PC-3 (cell line): Measurements from ENCODE around the gene PLSCR4. TPM values are rescaled to one million over a fixed set of nuclear protein-coding genes. Genes with fewer than 3 reads are reported as not detected.
A peak's percentile ranks its signal among the peaks of the same experiment; 100 is the strongest.

ENCODE experiments used
- ATAC-seq: fragments of 200-7000 bp; cut with Tn5 transposase; 2 replicates; pipeline ENCODE4 v1.9.1; 2020; ENCODE audit warnings: mild to moderate bottlenecking, moderate library complexity
- BruUV-seq: library from RNA; stranded (reverse); fragments of 400-500 nt; replicated peaks from 2 replicates; lab custom pipeline; 2021; lab: Mats Ljungman, UMichigan
- CTCF ChIA-PET: fragments of 300-600 bp; sonication (Branson Sonifier 250); formaldehyde crosslinking; loops from one replicate; lab custom pipeline; 2022; ENCODE audit warnings: antibody characterized with exemption; lab: Charles Lee
- POLR2A ChIA-PET: fragments of 300-600 bp; sonication (Branson Sonifier 250); formaldehyde crosslinking; loops from one replicate; lab custom pipeline; 2022; ENCODE audit warnings: antibody characterized with exemption; ENCODE audit not compliant: unreplicated experiment; lab: Charles Lee
- DNase-seq: peaks from one replicate; pipeline ENCODE4 v3.0.0-alpha.2; 2015
- H2AFZ ChIP-seq: fragments of 300-600 bp; sonication (generic); 2 replicates; pipeline ENCODE4 v1.6.0; 2016; ENCODE audit warnings: antibody characterized with exemption, low read length
- H3F3A ChIP-seq: fragments of 300-600 bp; sonication (generic); one replicate; pipeline ENCODE4 v1.6.0; 2017; ENCODE audit warnings: antibody characterized with exemption, low read length, control low read depth, mild to moderate bottlenecking; ENCODE audit not compliant: unreplicated experiment
- H3K27ac ChIP-seq: fragments of 300-600 bp; sonication (generic); 2 replicates; pipeline ENCODE4 v1.5.1; 2016; ENCODE audit warnings: mild to moderate bottlenecking, low read length
- H3K27me3 ChIP-seq: fragments of 300-600 bp; sonication (generic); 2 replicates; pipeline ENCODE4 v1.6.1; 2016; ENCODE audit warnings: low read length, mixed read lengths
- H3K36me3 ChIP-seq: fragments of 300-600 bp; sonication (generic); 2 replicates; pipeline ENCODE4 v1.6.1; 2016; ENCODE audit warnings: low read depth, mixed run types, low read length, mixed read lengths
- H3K4me1 ChIP-seq: fragments of 300-600 bp; sonication (generic); 2 replicates; pipeline ENCODE4 v1.5.1; 2016; ENCODE audit warnings: low read length; ENCODE audit not compliant: insufficient read depth
- H3K4me2 ChIP-seq: fragments of 300-600 bp; sonication (generic); 2 replicates; pipeline ENCODE4 v1.6.0; 2016; ENCODE audit warnings: low read length
- H3K4me3 ChIP-seq: fragments of 300-600 bp; sonication (generic); 2 replicates; pipeline ENCODE4 v1.5.1; 2016; ENCODE audit warnings: mild to moderate bottlenecking, low read length, mixed read lengths
- H3K79me2 ChIP-seq: fragments of 300-600 bp; sonication (generic); 2 replicates; pipeline ENCODE4 v1.6.1; 2017; ENCODE audit warnings: low read length, mixed read lengths
- H3K9ac ChIP-seq: fragments of 300-600 bp; sonication (generic); 2 replicates; pipeline ENCODE4 v1.6.0; 2016; ENCODE audit warnings: mild to moderate bottlenecking, low read length
- H3K9me2 ChIP-seq: fragments of 300-600 bp; sonication (generic); replicated peaks from 2 replicates; pipeline ENCODE4 v1.6.1; 2016; ENCODE audit warnings: mixed run types, low read length, mixed read lengths
- H3K9me3 ChIP-seq: fragments of 300-600 bp; sonication (generic); 2 replicates; pipeline ENCODE4 v1.6.1; 2016; ENCODE audit warnings: low read length, mixed read lengths
- H4K20me1 ChIP-seq: fragments of 300-600 bp; sonication (generic); 2 replicates; pipeline ENCODE4 v1.6.1; 2016; ENCODE audit warnings: low read length, mixed read lengths
- EZH2 ChIP-seq: fragments of 300-600 bp; sonication (generic); IDR thresholded peaks from one replicate; pipeline ENCODE4 v1.6.1; 2017; ENCODE audit warnings: antibody characterized with exemption, mild to moderate bottlenecking, low read length; ENCODE audit not compliant: unreplicated experiment
- EZH2phosphoT487 ChIP-seq: fragments of 300-600 bp; sonication (generic); IDR thresholded peaks from 2 replicates; pipeline ENCODE4 v1.6.1; 2018; ENCODE audit warnings: mild to moderate bottlenecking, antibody characterized with exemption, low read length, borderline replicate concordance
- intact Hi-C: fragments of 100-400 bp; cut with micrococcal nuclease; formaldehyde crosslinking; loops from 2 replicates; pipeline ENCODE4 v1.9.0; 2023
- total RNA-seq: library from RNA; depleted of rRNA; stranded (reverse); fragments of >200 nt; gene quantifications from 2 replicates; pipeline ENCODE4 v1.2.3, GENCODE V29; 2014
- TF ChIP-seq, protein P1 (sequence below): fragments of 300-600 bp; sonication (generic); conservative IDR thresholded peaks from 2 replicates; pipeline ENCODE4 v1.5.1; 2017; ENCODE audit warnings: antibody characterized with exemption, low read depth, mild to moderate bottlenecking, low read length

PLSCR4 gene
- total RNA-seq, 1 experiment from 2014 or later, result 0.84 TPM

DNA sequence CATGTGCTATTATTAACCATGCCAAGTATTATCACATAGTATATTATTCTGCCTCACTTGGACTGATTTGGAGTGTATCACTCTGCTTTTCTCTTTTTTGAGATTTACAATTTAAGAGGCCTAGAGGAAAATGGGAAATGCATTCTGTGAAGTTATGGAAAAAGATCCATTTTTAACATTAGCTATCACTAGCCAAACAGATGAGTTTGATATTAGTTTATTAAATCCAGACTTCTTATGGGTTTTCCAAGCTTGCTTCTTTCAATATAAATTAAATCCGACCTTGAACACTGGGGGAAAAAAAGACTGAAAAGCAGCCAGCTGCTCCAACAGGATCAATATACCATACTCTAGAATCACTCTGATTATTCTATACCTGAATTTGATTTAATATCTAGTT lies 59.9 kb downstream of the PLSCR4 start:
- no peak overlapping the region for H3K4me2 ChIP-seq
- DNase-seq, result no peak
- H3K9me2 ChIP-seq, result no peaks in the 10 kb centered on the region
- peaks cover 10% of the 10 kb centered on the region for H3K4me1 ChIP-seq
- no peak overlapping the region for H2AFZ ChIP-seq
- no TSS peak for BruUV-seq
- no peaks in the 10 kb centered on the region for H4K20me1 ChIP-seq
- ChIA-PET CTCF (no interaction called here), POLR2A (no interaction called here)
- TF ChIP-seq EZH2phosphoT487, result no peak
- TF ChIP-seq, protein P1, sequence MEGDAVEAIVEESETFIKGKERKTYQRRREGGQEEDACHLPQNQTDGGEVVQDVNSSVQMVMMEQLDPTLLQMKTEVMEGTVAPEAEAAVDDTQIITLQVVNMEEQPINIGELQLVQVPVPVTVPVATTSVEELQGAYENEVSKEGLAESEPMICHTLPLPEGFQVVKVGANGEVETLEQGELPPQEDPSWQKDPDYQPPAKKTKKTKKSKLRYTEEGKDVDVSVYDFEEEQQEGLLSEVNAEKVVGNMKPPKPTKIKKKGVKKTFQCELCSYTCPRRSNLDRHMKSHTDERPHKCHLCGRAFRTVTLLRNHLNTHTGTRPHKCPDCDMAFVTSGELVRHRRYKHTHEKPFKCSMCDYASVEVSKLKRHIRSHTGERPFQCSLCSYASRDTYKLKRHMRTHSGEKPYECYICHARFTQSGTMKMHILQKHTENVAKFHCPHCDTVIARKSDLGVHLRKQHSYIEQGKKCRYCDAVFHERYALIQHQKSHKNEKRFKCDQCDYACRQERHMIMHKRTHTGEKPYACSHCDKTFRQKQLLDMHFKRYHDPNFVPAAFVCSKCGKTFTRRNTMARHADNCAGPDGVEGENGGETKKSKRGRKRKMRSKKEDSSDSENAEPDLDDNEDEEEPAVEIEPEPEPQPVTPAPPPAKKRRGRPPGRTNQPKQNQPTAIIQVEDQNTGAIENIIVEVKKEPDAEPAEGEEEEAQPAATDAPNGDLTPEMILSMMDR, result no peak
- TF ChIP-seq EZH2, result no peak
- H3K4me3 ChIP-seq, result no peak overlapping the region
- H3K9ac ChIP-seq, result no peak overlapping the region
- H3K9me3 ChIP-seq, result no peaks in the 10 kb centered on the region
- intact Hi-C loops, result no loop called here
- H3K79me2 ChIP-seq, result no peaks in the 10 kb centered on the region
- no peaks in the 10 kb centered on the region for H3K36me3 ChIP-seq
- ATAC-seq, result no peak
- H3K27ac ChIP-seq, result no peak overlapping the region
- no peaks in the 10 kb centered on the region for H3K27me3 ChIP-seq
- H3F3A ChIP-seq, result no peaks in the 10 kb centered on the region

DNA sequence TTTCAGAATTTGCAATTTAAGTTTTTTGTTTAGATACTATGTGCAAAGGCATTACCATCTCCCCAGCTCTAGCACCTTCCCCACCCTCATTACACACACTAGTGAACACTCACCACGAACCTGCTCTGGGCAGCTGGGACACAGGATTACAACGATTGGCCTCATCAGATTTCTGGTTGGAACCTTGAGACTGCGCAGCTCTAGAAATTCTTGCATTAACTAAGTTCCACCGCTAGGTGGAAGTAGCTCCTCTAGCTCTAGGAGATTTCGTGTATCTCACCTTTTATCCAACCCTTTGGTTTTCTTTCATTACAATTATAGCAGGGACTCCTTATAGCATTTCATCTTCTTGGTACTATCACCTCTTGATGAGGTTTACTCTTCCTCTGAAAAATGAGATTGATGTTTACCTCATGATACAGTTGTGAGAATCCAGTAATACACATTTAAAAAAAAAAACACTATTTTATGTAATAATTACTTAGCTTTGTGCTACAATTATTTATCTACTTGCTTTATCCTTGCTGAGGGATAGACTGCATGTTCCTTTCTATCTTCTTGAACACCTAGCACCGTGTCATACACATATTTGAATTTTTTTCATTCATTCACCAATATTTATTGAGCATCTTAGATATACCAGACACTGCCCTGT lies 61.3 kb downstream of the PLSCR4 start:
- H3K4me2 ChIP-seq, result peak overlapping the region; percentile 68
- TF ChIP-seq, protein P1, result peak; percentile 90
- TF ChIP-seq EZH2, result no peak
- TF ChIP-seq EZH2phosphoT487, result no peak

More for the DNA sequence above, 61.3 kb downstream of the PLSCR4 start:
- H2AFZ ChIP-seq, result peak overlapping the region; percentile 68
- peak overlapping the region; percentile 36; the same call in 1 of the 2 replicates for H3K4me3 ChIP-seq
- H3F3A ChIP-seq, result no peaks in the 10 kb centered on the region
- H3K27ac ChIP-seq, result no peak overlapping the region
- H3K9me2 ChIP-seq, result no peaks in the 10 kb centered on the region
- ATAC-seq (peak; percentile 79), DNase-seq (peak; percentile 90)
- H3K4me1 ChIP-seq, result peaks cover 20% of the 10 kb centered on the region
- no peak overlapping the region for H3K9ac ChIP-seq
- no peaks in the 10 kb centered on the region for H3K9me3 ChIP-seq
- H4K20me1 ChIP-seq, result no peaks in the 10 kb centered on the region
- no peaks in the 10 kb centered on the region for H3K27me3 ChIP-seq
- BruUV-seq, result no TSS peak
- ChIA-PET POLR2A (interaction anchor here (0.6 kb wide), 2 partner anchors 313 to 388 kb away, joined by 4 to 5 read pairs; no protein-coding TSS in a partner anchor), CTCF (interaction anchor here (0.5 to 2.0 kb wide), 18 partner anchors 8 to 557 kb away, joined by 3 to 119 read pairs (median 4); no protein-coding TSS in a partner anchor)
- H3K36me3 ChIP-seq, result no peaks in the 10 kb centered on the region
- intact Hi-C loops, result loop anchor here (1.0 kb wide), 5 partner anchors 28 to 388 kb away; partner anchors contain the start of gene PLOD2
- H3K79me2 ChIP-seq, result no peaks in the 10 kb centered on the region
